Adipose tissue (tissue), 3 donors: Measurements from ENCODE around the gene NSDHL. TPM values are rescaled to one million over a fixed set of nuclear protein-coding genes. Genes with fewer than 3 reads are reported as not detected.
"Not testable (repeated sequence)": the region's sequence is repeated elsewhere in the genome, so short reads cannot be mapped to it uniquely, and the experiment has no call there.

Source experiments
- H3K27ac ChIP-seq: one replicate; pipeline ENCODE4 v1.5.1; 2013; ENCODE audit warnings: low read depth, low read length
- WGBS, 3 donors: extraction: QIAGEN DNeasy Blood & Tissue Kit; methylation state at CpG; one replicate each; pipeline ENCODE4 v1.1.7; 2013; 5-methylcytosine and 5-hydroxymethylcytosine counted together
- polyA plus RNA-seq, 3 donors: library from polyadenylated mRNA; stranded (reverse); fragments of 200-250 nt; gene quantifications; one replicate each; pipeline ENCODE4 v1.2.3, GENCODE V29; 2013
- donor health status: healthy with polysubstance abuse.
- donor health status: Bipolar disorder and iron deficiency.
- donor health status: healthy.

The NSDHL gene
- polyA plus RNA-seq, result 10 to 100 TPM; 13.4 to 44.1 (median 15.8) TPM

GRCh38 chrX:152830312-152831305 is at the start of gene NSDHL, which contains the start of gene CETN2:
Gene NSDHL (plus strand): TSS chrX:152831063. CDS start chrX:152846325, 15,262 bp downstream.
Gene CETN2 (minus strand): TSS chrX:152830757. CDS start chrX:152830710, 47 bp downstream.
- WGBS, 3 donors, result 1 to 39% (median 1%) methylated on average over 24 to 71 of the region's 71 CpGs
- no peak within 1 kb of the TSS for H3K27ac ChIP-seq

GRCh38 chrX:152787062-152787461 is 43.8 kb upstream of the NSDHL start:
- H3K27ac ChIP-seq, result not testable (repeated sequence)
- no CpG with 5 or more reads among the region's 3 CpGs for WGBS, 3 donors

- WGBS, 3 donors, result 64 to 77% (median 69%) methylated on average over 1 of the region's 1 CpG
- no peak overlapping the region for H3K27ac ChIP-seq
These were observed 31.9 kb upstream of the NSDHL start for GRCh38 chrX:152798945-152799344.

- no peak overlapping the region for H3K27ac ChIP-seq
- 67 to 85% (median 84%) methylated on average over 4 of the region's 4 CpGs for WGBS, 3 donors
These were observed 24.8 kb upstream of the NSDHL start for GRCh38 chrX:152806035-152806434.

- no peak overlapping the region for H3K27ac ChIP-seq
- WGBS, 3 donors, result 50 to 73% (median 52%) methylated on average over 4 of the region's 4 CpGs
These were observed 20.5 kb upstream of the NSDHL start for GRCh38 chrX:152810403-152810802.

GRCh38 chrX:152813206-152813605 is 17.7 kb upstream of the NSDHL start:
- WGBS, 3 donors, result 38 to 57% (median 50%) methylated on average over 5 of the region's 5 CpGs
- H3K27ac ChIP-seq, result no peak overlapping the region

GRCh38 chrX:152814048-152814447 is 16.8 kb upstream of the NSDHL start:
- H3K27ac ChIP-seq, result no peak overlapping the region
- 59 to 76% (median 62%) methylated on average over 5 of the region's 5 CpGs for WGBS, 3 donors

GRCh38 chrX:152817078-152817764 is 13.6 kb upstream of the NSDHL start:
- WGBS, 3 donors, result 29 to 35% (median 33%) methylated on average over 6 of the region's 6 CpGs
- no peak overlapping the region for H3K27ac ChIP-seq

- 63 to 74% (median 70%) methylated on average over 5 of the region's 5 CpGs for WGBS, 3 donors
- H3K27ac ChIP-seq, result no peak overlapping the region
These were observed 12.5 kb upstream of the NSDHL start for GRCh38 chrX:152818356-152818755.

- 58 to 79% (median 72%) methylated on average over 2 of the region's 2 CpGs for WGBS, 3 donors
- no peak overlapping the region for H3K27ac ChIP-seq
These were observed 11.6 kb upstream of the NSDHL start for GRCh38 chrX:152819266-152819665.

- WGBS, 3 donors, result 77 to 90% (median 88%) methylated on average over 7 of the region's 7 CpGs
- H3K27ac ChIP-seq, result no peak overlapping the region
These were observed 11.1 kb upstream of the NSDHL start for GRCh38 chrX:152819732-152820131.

GRCh38 chrX:152821145-152821765 is 9.6 kb upstream of the NSDHL start:
- 28 to 58% (median 58%) methylated on average over 3 of the region's 3 CpGs for WGBS, 3 donors
- H3K27ac ChIP-seq, result no peak overlapping the region

GRCh38 chrX:152822383-152823086 is 8.3 kb upstream of the NSDHL start:
- no peak overlapping the region for H3K27ac ChIP-seq
- 60 to 71% (median 65%) methylated on average over 6 of the region's 6 CpGs for WGBS, 3 donors

GRCh38 chrX:152823657-152824056 is 7.2 kb upstream of the NSDHL start:
- no peak overlapping the region for H3K27ac ChIP-seq
- 52 to 71% (median 67%) methylated on average over 6 of the region's 6 CpGs for WGBS, 3 donors

- no peak overlapping the region for H3K27ac ChIP-seq
- WGBS, 3 donors, result 53 to 62% (median 54%) methylated on average over 7 of the region's 7 CpGs
These were observed 6.0 kb upstream of the NSDHL start for GRCh38 chrX:152824841-152825374.

- WGBS, 3 donors, result 2 to 31% (median 7%) methylated on average over 8 to 10 of the region's 10 CpGs
- no peak overlapping the region for H3K27ac ChIP-seq
These were observed 528 bp downstream of the NSDHL start for GRCh38 chrX:152831391-152831790.

GRCh38 chrX:152832520-152832919 is 1.7 kb downstream of the NSDHL start:
- H3K27ac ChIP-seq, result no peak overlapping the region
- WGBS, 3 donors, result 88 to 97% (median 93%) methylated on average over 5 of the region's 5 CpGs

GRCh38 chrX:152833378-152833777 is 2.5 kb downstream of the NSDHL start:
- 80 to 86% (median 83%) methylated on average over 4 of the region's 4 CpGs for WGBS, 3 donors
- no peak overlapping the region for H3K27ac ChIP-seq
